Tibial nerve (tissue), 3 donors: Measurements from ENCODE around the gene DNAJB1.

ENCODE experiments used
- CTCF ChIP-seq, 5 experiments: fragments of 200-600 bp in 3 of 5; fragments of 450-650 bp in 2 of 5; sonication (generic) in 3 of 5; IDR thresholded peaks; one replicate each; pipeline ENCODE4 v1.5.1; 2016 to 2019; ENCODE audit warnings: antibody characterized with exemption in 5 of 5, mild to moderate bottlenecking in 3 of 5, moderate library complexity in 2 of 5
- POLR2A ChIP-seq, 2 donors: fragments of 450-650 bp; IDR thresholded peaks; one replicate each; pipeline ENCODE4 v1.6.1; 2017; ENCODE audit warnings: antibody characterized with exemption in 2 of 2, mild to moderate bottlenecking in 2 of 2, moderate library complexity in 2 of 2

- TF ChIP-seq CTCF (IDR thresholded peaks at IDR 0.05) (no peak), POLR2A (IDR thresholded peaks at IDR 0.05) (no peak)
Observed at GRCh38 chr19:14562660-14563589, 44.7 kb upstream of the DNAJB1 start.
